NCI-H774 (cell line): ENCODE results near the gene PANK2.
"Not testable (repeated sequence)": the region's sequence is repeated elsewhere in the genome, so short reads cannot be mapped to it uniquely, and the experiment has no call there.

Source experiments
- DNase-seq: peaks from one replicate; lab custom pipeline; 2025; lab: John Stamatoyannopoulos, UW

The PANK2 gene

GRCh38 chr20:3871550-3872265 is 17.5 kb upstream of the PANK2 start:
- DNase-seq: no peak

- DNase-seq: no peak
These were observed 15.7 kb upstream of the PANK2 start for GRCh38 chr20:3873507-3873906.

- DNase-seq: no peak
These were observed 14.9 kb upstream of the PANK2 start for GRCh38 chr20:3874194-3874844.

DNA sequence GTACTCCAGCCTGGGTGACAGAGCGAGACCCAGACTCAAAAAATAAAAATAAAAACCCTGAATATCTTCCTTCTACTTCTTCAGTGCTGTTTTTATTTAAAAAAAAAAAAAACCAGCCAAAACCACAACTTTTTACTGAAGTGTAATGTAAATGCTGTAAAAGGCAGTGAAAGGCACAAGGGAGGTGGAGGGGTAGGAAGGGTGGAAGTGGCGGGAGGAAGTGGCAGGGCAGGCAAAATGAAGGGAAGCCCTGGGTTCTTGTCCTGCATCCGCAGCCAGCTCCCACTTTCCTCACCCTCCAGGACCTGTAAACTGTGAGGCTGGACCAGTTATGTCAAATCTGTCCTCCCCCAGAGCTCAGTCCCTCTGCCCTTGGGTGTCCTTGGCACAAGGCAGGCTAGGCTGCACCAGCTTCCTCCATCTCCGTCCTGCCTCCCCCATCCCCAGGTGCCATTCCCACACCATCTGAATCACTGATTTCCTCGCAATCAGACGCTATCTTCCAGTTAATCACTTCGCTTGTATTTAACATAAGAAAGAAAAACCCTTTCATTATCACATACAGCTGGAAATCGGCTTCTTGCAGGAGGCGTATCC is 13.7 kb upstream of the PANK2 start:
- DNase-seq: no peak

DNA sequence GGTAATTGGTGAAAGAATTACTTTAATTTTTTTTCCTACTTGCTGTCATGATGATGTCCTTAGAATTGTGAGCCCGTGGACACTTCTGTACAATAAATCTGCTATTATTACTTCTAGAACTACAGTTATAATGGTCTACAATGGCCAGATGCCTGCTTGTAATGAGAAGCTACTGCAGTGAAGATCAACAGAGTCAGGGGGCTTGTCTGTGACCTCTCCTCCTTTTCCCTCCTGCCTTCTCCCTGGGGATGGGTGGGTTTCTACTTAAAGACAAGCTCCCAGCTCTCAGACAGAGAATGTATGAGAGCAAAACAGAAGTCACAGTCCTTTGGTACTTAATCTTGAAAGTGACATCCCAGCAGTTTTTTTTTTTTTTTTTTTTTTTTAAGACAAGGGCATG is 13.2 kb upstream of the PANK2 start:
- DNase-seq: no peak

- DNase-seq: no peak
These were observed 12.5 kb upstream of the PANK2 start for GRCh38 chr20:3876676-3877075.

- DNase-seq: not testable (repeated sequence)
These were observed 10.3 kb upstream of the PANK2 start for GRCh38 chr20:3878921-3879274.

GRCh38 chr20:3885715-3886114 is 3.5 kb upstream of the PANK2 start:
- DNase-seq: no peak

GRCh38 chr20:3887876-3888620 is 1.1 kb upstream of the PANK2 start:
- peak; percentile 21 for DNase-seq

DNA sequence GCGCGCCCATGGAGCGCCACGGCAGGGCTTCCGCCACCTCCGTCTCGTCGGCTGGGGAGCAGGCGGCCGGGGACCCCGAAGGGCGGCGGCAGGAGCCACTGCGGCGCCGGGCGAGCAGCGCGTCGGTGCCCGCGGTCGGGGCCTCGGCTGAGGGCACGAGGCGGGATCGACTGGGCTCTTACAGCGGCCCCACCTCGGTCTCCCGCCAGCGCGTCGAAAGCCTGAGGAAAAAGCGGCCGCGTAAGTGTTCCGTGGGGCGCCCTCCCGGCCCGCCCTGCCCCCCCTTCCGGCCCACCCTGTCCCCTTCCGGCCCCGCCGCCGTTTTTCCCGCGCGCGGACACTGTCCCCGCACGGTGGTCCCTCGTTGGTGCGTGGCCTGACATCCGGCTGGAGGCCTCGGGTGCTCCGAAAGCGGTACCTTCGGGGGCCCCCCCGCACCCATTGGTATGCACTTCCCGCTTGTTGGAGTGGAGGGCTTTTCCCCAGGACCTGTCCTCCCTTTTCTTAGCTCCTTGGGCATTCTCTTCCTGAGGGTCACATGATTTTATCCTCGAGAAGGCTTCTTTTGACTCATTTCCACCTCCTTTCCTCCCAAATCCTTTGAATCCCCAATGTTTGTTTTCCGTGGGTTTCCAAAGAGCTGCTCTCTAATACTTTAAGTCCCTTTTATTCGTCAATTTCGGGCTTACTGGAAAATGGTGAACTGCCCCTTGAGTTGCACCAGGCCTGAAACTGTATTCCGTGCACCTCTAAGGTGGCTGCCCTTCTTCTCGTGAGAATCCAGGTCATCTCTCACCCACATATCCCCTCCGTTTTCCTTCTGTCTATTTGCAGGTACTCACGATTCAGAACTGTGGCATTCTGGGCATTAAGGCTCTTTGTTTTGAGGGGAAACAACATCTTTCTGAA is 556 bp downstream of the PANK2 start:
- peak; percentile 29 for DNase-seq

- DNase-seq: no peak
These were observed 1.2 kb downstream of the PANK2 start for GRCh38 chr20:3890398-3890751.

DNA sequence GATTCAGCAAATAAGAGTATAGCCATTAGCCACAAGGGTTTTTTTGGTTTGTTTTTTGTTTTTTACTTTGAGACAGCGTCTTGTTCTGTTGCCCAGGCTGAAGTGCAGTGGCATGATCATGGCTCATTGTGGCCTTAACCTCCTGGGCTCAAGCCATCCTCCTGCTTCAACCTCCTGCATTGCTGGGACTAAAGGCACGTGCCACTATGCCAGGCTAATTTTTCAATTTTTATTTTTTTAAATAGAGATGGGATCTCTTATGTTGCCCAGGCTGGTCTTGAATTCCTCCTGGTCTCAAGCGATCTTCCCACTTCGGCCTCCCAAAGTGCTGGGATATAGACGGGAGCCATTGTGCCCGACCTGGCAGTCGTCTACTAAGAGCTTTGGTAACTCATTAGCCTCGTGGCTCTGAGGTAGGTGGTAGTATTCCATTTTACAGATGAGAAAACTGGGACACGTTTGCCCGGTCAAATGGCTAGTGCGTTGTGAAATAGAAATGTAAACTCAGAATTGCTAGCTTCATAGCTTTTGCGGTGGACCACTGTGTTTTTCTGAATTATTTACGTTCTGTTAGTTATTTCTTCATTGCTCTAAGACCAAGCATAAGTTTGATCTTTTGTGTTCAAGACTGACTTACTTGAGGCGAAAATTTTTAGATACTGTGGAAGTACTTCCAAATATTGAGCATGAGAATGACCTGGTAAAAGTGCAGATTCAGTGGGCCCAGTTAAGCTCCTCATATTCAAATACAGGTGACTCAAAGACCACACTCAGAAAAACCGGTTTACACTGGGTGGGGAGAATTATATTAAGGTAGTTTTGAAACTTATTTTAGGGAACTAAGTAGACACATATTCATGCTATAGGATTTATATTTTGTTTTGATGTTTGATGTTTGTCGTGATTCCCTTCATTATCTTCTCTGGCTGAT is 2.1 kb downstream of the PANK2 start:
- DNase-seq: no peak

GRCh38 chr20:3894796-3895195 is 5.6 kb downstream of the PANK2 start:
- no peak for DNase-seq

DNA sequence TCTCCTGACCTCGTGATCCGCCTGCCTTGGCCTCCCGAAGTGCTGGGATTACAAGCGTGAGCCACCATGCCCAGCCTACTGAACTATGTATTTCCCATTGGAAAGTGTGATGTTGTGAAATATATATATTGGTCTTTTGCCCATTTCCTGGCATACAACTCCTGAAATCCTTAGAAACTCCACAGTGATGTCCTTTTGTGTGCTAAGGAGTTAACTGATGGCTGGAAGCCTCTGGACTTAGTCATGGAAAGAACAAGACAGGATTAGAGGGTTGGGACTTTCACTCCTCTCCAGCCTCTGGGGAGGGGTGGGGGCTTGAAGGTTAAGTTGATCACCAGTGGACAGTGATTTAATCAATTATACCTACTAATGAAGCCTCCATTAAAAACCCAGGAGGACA is 7.1 kb downstream of the PANK2 start:
- DNase-seq: no peak

GRCh38 chr20:3896853-3897583 is 7.8 kb downstream of the PANK2 start:
- no peak for DNase-seq

DNA sequence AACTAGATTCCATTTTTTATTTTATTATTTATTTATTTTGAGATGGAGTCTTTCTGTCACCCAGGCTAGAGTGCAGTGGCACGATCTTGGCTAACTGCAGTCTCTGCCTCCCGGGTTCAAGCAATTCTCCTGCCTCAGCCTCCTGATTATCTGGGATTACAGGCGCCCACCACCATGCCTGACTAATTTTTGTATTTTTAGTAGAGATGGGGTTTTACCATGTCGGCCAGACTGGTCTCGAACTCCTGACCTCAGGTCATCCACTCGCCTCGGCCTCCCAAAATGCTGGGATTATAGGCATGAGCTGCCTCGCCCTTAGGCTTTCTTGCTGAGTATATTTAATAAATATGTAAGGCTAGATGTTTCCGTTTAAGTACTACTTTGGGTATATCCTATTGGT is 9.0 kb downstream of the PANK2 start:
- DNase-seq: not testable (repeated sequence)

- DNase-seq: no peak
These were observed 9.5 kb downstream of the PANK2 start for GRCh38 chr20:3898639-3899038.

DNA sequence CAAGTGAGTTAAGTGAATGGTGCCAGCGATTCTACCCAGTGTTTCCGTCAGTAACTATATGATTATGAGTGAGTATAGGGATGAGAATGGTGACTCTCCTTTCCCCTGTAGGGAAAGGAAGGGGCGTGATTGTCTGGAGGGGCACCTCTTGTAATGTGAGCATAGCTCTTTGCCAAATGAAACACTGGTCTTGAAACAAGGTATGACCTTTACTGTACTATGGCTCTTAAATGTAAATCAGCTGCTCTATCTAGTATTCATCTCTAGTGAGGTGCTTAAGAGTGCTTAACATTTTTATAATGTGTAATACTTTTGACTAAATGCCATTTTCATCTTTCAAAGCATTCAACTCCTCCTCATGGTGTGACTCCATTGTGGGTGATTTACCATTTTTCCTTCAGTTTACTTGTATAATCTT is 11.0 kb downstream of the PANK2 start:
- no peak for DNase-seq

- DNase-seq: no peak
These were observed 12.0 kb downstream of the PANK2 start for GRCh38 chr20:3901028-3901705.
